GM13977 (cell line): ENCODE data around the gene KIFC3.

ENCODE experiments used
- DNase-seq: peaks from one replicate; pipeline ENCODE4 v3.0.0; 2012; ENCODE audit warnings: low spot score
- CTCF ChIP-seq: IDR thresholded peaks from 2 replicates; pipeline ENCODE4 v1.5.1; 2012; ENCODE audit warnings: mild to moderate bottlenecking, control low read depth; ENCODE audit not compliant: insufficient read depth; ENCODE audit errors: extremely low read depth, missing control alignments
- in situ Hi-C: fragments of 300-500 bp; cut with MboI; formaldehyde crosslinking; loops from one replicate; pipeline ENCODE4 v1.12.0; 2022; ENCODE audit warnings: low sequenced_read_pairs, low pct_unique_long_range_greater_than_20kb, mixed read lengths, inconsistent platforms; ENCODE audit not compliant: unreplicated experiment

Gene KIFC3

DNA sequence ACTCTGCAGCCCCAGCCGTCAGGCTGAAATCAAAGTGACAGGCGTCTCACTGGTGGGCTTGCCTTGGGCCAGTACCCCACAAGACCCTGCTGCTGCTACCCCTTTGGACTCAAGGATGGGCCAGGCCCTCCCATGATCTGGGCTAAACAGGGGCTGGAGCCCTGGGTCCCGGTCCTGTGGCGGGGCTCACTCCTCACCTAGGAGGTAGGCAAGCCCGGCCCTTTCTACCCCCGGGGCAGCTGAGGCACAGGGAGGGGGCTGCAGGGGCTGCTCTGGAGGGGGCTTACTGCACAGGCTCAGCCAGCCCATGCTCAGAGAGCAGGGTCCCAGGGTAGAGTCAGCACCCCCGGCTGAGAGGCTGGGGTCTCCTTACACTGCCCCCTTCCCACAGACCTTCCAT lies 43.2 kb downstream of the KIFC3 start:
- no peak for TF ChIP-seq CTCF
- no peak for DNase-seq
- in situ Hi-C loops = no loop called here

DNA sequence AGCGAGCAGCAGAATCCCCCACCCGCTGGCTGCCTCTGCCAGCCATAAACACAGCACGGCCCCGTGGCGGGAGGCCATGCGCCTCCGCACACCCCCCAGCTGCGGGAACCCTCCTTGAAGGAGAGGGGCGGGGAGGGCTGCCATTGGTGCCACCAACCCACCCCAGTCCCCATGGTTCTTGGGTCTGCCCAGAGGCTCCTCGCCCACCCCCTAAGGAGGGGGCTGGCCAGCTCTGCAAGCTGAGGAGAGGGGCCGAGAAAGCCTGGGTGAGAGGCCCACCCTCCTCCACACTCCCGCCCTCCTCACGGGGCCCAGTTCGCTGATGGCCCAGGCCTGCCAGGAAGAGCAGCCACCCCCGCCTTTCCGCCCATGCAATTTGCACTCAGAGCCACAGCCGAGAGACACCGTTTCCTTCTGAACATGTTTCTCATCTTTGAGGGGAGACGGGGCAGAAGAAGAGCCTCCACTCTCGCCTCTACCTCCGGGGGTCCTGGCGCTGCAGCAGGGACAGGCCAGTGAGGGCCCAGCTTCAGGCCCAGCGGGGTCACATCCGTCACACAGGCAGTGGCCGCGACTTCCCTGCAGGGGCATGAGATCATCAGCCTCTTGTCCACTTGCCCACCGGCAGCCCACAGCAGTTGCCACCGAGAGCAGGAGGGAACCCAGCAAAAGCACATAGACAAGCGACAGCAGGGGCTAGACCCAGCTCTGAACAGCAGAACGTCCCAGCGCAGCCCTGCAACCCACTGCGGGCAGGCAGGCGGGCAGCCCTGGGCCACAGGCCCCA lies 43.8 kb downstream of the KIFC3 start:
- no peak for TF ChIP-seq CTCF
- no peak for DNase-seq
- in situ Hi-C loops = no loop called here

DNA sequence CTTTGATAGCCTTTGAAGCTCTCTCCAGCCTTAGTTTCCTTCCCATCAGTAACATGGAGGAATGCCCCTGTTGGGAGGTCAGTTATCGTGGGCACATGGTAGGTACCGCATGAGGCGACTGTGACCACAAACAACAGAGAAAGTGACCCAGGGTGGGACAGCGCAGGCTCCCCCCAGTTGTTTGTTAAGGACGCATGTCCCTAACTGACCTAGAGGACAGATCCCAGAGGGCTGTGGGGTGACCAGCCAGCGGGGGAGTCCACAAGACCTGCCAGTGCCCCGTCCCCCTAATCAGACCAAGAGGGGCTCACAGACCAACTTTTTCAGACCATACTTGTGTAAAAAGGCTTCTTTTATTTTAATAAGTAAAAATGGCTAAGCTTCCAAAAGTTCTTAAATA lies 44.4 kb downstream of the KIFC3 start:
- in situ Hi-C loops = no loop called here
- no peak for DNase-seq
- TF ChIP-seq CTCF = no peak

- TF ChIP-seq CTCF = peak; percentile 96
- peak; percentile 97 for DNase-seq
- in situ Hi-C loops = no loop called here
Observed at GRCh38 chr16:57757326-57757786, 44.9 kb downstream of the KIFC3 start.

DNA sequence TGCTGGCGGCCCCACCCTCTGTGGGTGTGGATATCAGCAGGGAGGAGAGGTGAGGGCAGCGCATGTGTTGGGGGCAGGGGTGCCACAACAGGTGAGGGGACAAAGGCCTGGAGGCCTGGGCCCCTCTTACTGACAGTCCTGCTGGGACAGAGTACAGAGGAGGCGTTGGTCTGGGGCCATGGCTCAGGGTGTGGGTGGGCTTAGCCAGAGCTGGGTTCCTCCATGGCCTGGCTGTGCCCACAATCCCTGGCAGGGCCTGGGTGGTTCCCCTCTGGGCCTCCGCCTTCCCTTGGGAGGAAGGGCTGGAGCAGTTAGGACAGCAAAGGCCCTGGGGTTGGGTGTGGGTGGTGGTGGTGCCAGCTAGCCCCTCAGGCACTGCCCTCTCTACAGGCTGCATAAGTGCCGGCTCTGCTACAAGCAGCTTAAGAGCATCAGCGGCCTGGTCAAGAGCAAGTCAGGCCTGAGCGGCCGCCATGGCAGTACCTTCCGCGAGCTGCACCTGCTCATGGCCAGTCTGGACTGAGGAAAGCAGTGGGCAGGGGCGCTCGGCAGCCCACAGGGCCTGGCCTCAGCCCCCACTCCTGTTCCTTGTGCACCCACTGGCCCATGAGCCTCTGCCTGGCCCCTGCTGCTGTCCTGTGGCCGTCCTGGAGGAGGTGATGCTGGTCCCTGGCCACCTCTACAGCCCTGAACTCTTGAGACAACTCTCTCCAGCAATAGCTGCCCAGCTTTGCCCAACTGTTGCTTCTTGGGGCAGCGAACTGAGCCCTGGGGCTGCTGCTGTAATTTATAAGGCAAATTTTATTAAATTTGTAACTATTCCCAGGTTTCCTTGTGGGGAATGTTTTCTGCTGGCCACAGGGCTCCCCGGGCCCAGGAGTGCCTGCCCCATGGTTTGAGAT lies 45.6 kb downstream of the KIFC3 start:
- no peak for DNase-seq
- no peak for TF ChIP-seq CTCF
- in situ Hi-C loops = no loop called here

DNA sequence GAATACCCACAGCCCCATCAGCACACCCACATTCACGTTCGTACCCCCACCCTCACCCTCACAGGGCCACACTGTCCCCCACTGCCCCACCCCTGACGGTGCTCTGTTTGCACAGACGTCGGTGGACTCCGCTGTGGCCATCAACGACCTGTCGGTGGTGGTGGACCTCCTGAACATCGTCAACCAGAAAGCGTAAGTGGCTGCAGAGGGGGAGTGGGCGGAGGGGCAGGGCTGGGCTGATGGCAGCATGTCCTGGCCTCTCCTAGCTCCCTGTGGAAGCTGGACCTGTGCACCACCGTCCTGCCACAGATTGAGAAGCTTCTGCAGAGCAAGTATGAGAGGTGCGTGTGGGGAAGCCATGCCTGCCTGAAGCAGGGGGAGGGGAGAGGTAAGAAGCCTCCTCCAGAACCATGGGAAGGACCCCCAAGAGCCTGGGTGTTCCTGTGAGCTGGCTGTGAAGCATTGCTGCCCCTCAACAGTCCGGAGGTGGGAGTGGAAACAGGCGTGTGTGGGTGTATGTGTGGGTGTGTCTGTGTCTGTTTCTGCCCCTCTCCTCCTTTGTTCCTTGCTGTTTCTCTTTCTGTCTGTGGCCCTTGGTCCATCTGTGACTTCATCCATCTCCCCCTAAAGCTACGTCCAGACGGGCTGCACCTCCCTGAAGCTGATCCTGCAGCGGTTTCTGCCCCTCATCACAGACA lies 46.4 kb downstream of the KIFC3 start:
- in situ Hi-C loops = no loop called here
- no peak for TF ChIP-seq CTCF
- no peak for DNase-seq
